IPS-NIHi7 (cell line): ENCODE data around the gene ERGIC2.
"Not testable (repeated sequence)": the region's sequence is repeated elsewhere in the genome, so short reads cannot be mapped to it uniquely, and the experiment has no call there.

Source experiments
- DNase-seq: peaks from one replicate; pipeline ENCODE4 v3.0.0; 2012; ENCODE audit warnings: mixed read lengths; ENCODE audit errors: extremely low spot score

The ERGIC2 gene

GRCh38 chr12:29380536-29381523 lies at the start of gene ERGIC2:
Gene ERGIC2 (minus strand): TSS chr12:29381172. CDS start chr12:29371633, 9,539 bp downstream.
- peak; percentile 88 for DNase-seq

DNA sequence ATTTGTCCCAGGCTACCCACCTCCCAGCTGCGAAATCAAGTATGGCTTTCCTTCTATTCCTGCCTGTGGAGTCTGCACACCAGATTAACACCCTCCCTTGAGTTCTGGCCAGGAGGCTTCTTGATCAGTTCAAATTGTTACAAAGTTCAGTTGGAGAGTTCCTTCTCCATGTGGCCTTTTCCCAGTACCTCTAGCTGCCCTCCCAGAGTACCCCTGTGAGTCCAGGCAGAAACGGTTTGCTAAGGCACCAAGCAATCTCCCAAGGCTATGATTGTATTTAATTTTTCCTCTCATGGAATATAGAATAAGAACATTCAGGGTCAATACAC lies 49.7 kb upstream of the ERGIC2 start:
- DNase-seq = no peak

DNA sequence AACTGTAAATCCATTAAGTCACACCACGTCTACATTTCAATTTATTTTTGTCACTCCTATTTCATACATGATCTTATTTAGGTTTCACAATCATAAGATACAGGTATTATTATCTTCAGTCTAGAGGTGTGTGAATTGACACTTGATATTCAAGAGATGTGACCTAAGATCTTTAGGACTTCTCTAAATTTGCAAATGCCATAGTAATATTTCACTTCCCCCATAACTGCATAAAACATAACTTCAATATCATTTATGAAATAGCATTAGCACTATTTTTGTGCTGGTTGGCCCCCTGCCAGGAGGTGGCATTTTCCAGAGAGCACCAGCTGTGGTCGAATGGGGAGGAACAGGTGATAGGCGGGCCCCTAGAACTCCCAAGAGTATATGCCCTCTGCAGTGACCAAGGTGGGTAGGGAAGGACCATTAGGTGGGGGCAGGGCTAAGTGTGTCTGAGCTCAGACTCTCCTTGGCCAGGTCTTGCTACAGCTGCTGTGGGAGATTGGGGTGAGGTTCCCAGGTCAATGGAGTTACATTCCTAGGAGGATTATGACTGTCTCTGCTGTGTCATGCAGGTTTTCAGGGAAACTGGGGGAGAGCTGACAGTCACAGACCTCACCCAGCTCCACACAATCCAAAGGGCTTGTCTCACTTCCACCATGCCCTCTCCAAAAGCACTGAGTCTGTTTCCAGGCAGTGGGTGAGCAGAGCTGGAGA lies 49.2 kb upstream of the ERGIC2 start:
- no peak for DNase-seq

DNA sequence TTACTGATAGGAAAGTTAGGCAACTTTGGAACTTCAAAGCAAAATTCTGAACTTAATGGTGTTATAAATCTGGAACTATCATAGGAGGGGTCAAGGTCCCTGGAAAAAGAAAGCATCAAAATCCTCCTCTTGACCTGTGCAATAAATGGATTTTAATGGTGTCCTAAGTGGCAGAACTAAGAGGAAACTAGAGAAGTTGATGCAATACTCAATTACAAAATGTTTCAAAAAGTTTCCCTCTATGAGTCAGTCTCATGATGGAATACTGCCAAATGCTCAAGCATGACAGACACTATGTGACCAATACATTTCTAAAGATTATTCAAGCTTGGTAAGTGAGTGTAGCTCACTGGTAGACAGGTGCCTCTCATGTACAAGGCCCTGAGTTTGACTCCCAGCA lies 47.7 kb upstream of the ERGIC2 start:
- DNase-seq = no peak

DNA sequence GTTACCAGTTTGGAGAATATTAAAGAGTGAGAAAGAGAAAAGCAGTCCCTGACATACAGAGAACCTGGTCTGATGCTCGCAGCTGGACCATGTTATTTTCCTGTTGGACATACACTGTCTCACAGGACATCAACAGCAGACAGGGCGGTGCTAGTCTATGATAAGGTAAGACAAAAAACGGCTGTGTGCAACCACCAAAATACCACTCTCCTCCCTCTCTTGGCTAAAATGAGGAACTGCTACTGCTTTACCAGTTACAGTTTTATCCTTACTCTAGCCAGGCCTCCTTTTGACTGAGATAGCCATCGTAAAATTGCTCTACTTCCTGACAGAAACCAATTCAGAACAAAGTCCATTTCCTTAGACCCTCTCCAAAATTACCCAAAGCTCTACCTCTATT lies 47.0 kb upstream of the ERGIC2 start:
- DNase-seq = peak; percentile 38

DNA sequence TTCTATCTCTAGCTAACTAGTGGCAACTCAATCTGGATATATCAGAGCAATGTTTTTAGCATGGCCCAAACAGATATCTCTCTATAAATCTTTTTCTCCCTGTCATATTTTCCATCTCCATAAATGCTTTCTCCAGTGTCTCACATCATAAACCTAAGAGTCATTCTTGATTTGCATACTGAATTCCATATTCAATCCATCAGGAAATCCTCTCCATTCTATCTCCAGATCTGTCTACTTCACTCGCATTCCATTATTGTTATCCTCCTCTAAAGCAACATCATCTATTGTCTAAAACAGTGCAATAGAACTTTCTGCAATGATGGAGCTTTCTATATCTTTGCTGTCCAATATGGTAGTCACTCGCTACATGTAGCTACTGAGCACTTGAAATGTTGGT lies 45.5 kb upstream of the ERGIC2 start:
- DNase-seq = no peak

DNA sequence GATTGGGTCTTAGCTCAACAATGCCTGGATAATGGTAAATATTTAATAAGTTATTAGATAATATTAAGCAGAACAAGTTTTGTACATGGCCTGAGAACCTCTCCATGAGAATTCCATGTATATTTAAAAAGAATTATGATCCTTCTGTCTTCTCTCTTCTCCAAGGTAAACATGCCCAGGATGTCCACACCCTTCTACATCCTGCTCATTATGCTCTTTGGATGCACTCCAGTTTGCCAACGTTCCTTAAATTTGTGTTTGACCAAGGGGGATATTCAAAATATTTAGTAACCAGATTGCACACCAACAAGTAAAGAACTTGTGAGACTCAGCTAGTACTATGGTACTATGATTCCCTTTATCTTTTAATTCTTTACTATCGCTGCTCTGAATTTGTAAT lies 44.8 kb upstream of the ERGIC2 start:
- no peak for DNase-seq

- no peak for DNase-seq
Observed at GRCh38 chr12:29416748-29417147, 35.8 kb upstream of the ERGIC2 start.

DNA sequence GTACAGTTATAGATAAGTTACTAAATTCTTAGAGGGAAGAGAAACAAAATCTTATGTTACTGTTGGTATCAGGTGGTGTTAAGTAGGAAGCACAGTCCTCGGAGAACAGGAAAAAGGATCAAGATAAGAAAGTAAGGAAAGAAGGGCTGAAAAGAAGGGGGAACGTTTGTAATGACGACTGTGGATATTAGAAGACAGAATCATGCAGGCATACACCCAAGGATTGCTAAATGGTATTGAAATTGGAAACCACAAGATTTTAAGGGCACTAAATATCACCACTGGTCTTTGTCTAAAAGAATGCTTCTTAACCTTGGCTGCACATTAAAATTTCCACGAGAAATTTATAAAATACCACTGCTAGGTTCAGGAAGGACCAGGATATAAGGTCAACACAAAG lies 34.1 kb upstream of the ERGIC2 start:
- no peak for DNase-seq

- no peak for DNase-seq
Observed at GRCh38 chr12:29414368-29414767, 33.4 kb upstream of the ERGIC2 start.

DNA sequence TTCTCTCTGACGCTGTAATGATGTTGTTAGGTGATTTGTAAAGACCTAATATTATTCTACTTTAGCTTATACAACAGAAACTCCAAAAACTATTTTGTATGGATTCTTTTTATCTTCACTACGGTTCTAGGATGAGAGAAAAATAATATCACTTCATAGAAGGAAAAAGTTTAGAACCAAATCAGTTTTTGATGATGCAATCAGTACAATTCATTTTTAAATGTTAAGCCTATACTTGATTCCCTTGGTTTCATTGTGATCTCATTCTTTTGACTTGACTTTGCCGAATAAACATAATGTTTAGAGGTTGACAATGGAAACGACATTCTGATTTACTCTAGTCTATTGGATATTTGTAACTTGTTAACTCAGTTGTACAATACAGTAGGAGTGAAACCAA lies 24.6 kb upstream of the ERGIC2 start:
- no peak for DNase-seq

DNA sequence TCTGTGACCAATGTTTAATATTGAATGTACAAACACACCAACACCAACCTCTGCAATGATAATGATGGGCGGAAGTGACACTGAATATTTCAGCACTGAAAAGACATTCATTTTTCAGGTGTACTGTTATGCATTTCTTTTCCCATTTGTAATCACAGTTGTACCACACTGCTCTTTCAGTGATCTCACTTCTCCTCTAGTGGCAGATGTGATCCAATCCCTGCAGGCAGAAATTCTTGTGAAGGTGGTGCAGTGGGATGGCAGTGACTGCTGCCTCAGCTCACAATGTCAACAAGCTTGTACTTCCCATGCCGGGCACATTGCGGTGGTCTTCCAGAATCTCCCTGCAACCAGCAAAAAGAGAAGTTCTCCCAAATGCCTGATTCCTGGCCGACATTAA lies 23.0 kb upstream of the ERGIC2 start:
- DNase-seq = no peak

DNA sequence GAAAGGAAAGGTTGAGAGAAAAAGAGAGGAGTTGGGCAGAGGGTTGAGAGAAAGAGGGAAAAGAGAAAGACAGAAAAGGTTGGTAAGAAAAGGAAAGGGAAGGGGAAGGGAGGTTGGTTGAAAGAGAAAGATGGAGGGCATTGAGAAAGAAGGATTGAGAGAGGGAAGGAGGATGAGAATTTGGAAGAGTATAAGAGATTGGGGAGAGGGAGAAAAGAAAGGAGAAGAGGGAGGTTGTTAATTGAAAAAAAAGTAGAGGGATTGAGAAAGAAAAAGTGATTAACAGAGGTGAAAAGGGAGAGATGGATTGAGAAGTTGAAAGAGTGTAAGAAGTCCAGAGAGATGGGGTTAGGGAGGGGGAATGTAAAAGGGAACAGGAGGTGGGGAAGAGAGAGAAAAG lies 21.5 kb upstream of the ERGIC2 start:
- DNase-seq = no peak

DNA sequence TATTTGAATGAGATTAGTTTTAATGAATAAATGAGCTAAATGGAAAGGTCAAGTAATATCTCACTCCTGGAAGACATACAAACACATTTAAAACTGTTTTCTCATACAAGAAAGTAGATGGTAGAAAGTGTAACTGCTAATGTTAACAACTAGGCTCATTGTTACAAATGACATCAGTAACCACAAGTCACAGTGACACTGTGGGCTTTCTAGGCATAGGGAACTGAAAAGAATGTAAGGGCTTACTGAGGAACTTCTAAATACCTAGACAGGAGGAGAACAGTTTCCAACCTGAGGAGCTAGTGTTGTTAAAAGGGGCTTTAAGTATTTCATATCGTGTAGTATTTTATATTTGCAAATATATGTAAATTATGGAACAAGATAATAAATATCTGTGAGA lies 17.5 kb upstream of the ERGIC2 start:
- no peak for DNase-seq

- DNase-seq = no peak
Observed at GRCh38 chr12:29396774-29397173, 15.8 kb upstream of the ERGIC2 start.

- DNase-seq = no peak
Observed at GRCh38 chr12:29395356-29395755, 14.4 kb upstream of the ERGIC2 start.

DNA sequence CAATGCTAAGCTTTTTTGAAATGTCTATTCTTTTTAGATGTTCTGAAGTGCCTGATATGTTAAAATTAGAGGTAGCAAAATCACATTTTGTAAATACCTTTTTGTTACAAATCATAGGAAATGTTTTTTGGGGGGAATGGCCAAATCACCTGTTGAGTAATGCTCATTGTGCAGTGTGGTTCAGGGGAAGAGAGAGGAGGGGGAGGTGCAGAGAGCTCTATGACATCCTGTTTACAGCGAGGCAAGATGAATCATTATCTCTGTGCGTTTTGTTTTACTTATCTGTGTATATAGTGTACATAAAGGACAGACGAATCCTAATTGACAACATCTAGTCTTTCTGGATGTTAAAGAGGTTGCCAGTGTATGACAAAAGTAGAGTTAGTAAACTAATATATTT lies 9.4 kb upstream of the ERGIC2 start:
- not testable (repeated sequence) for DNase-seq

DNA sequence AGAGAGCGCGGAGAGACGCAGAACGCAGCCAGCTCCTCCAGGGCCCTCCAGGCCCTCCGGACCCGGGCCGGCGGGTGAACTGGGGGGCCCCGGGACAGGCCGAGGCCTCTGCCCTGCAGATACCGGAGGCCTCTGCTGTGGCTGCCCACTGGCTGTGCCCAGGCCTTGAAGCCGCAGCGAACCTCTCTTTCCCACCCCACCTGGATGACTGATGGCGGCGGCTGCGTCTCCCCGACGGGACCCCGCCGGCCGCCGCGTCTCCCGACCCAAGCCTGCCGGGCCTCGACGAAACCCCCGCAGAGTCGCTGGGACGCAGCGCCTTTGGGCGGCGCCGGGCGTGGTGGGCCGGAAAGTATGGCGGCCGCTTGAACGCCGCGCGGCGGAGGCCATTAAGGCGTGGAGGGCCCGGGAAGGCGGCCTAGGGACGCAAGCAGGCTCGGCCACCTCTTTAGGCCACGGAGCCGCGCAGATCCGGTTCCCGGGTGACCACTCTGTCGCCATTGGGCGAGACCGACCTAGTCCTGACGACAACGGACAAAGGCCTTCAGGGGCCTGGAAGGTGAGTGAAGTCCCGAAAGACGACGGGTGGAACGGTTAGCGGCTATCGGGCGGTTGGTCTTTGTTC lies 8.4 kb upstream of the ERGIC2 start:
- DNase-seq = no peak

GRCh38 chr12:29386084-29386680 lies 5.2 kb upstream of the ERGIC2 start:
- not testable (repeated sequence) for DNase-seq

- not testable (repeated sequence) for DNase-seq
Observed at GRCh38 chr12:29385194-29385593, 4.2 kb upstream of the ERGIC2 start.

DNA sequence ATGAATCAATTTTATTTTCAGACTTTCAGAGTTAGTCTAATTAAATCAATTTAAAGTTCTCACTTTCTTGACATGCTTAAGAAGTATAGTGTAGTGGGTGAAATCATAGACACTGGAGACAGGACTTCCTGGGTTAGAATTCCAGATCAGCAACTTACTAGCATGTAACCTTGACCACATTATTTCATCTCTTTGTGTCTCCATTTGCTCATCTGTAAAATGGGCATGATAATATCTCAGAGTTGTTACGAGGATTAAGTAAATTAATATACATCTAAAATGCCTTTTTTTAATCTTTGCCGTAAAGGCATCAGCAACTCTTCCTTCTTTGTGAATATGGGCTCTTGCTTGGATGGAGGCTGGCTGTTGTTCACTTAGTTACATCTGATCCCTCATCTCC lies 1.3 kb upstream of the ERGIC2 start:
- no peak for DNase-seq

- DNase-seq = no peak
Observed at GRCh38 chr12:29376118-29376517, 4.9 kb downstream of the ERGIC2 start.
